GM19397 (cell line): Measurements from ENCODE around the gene FBXL13.
"Not testable (repeated sequence)": the region's sequence is repeated elsewhere in the genome, so short reads cannot be mapped to it uniquely, and the experiment has no call there.

Source experiments
- ATAC-seq: cut with Tn5 transposase; IDR thresholded peaks from one replicate; pipeline ENCODE4 v1.9.1; 2021; ENCODE audit warnings: mild to moderate bottlenecking, moderate library complexity; ENCODE audit not compliant: unreplicated experiment

FBXL13 gene

GRCh38 chr7:103074519-103075336 is at the start of gene FBXL13, which contains the start of gene ARMC10:
TSS of gene FBXL13 (minus strand) at chr7:103074796.
TSS of gene ARMC10 (plus strand) at chr7:103075140. CDS start at chr7:103075273, 133 bp downstream.
- ATAC-seq, result peak; percentile 90

- no peak for ATAC-seq
Measured at GRCh38 chr7:103123529-103123928, 48.9 kb upstream of the FBXL13 start.

GRCh38 chr7:103121641-103122040 is 47.0 kb upstream of the FBXL13 start:
- ATAC-seq, result no peak

GRCh38 chr7:103120362-103120761 is 45.8 kb upstream of the FBXL13 start:
- no peak for ATAC-seq

GRCh38 chr7:103119791-103120291 is 45.2 kb upstream of the FBXL13 start:
- no peak for ATAC-seq

GRCh38 chr7:103117465-103117864 is 42.9 kb upstream of the FBXL13 start:
- no peak for ATAC-seq

- ATAC-seq, result no peak
Measured at GRCh38 chr7:103116991-103117390, 42.4 kb upstream of the FBXL13 start.

GRCh38 chr7:103116511-103116910 is 41.9 kb upstream of the FBXL13 start:
- no peak for ATAC-seq

GRCh38 chr7:103115771-103116170 is 41.2 kb upstream of the FBXL13 start:
- no peak for ATAC-seq

GRCh38 chr7:103114576-103115008 is 40.0 kb upstream of the FBXL13 start:
- no peak for ATAC-seq

GRCh38 chr7:103113164-103113563 is 38.6 kb upstream of the FBXL13 start:
- ATAC-seq, result no peak

- not testable (repeated sequence) for ATAC-seq
Measured at GRCh38 chr7:103106703-103107070, 32.1 kb upstream of the FBXL13 start.

- ATAC-seq, result no peak
Measured at GRCh38 chr7:103106005-103106702, 31.6 kb upstream of the FBXL13 start.

- ATAC-seq, result no peak
Measured at GRCh38 chr7:103101543-103101942, 26.9 kb upstream of the FBXL13 start.

- no peak for ATAC-seq
Measured at GRCh38 chr7:103100348-103100747, 25.8 kb upstream of the FBXL13 start.

- no peak for ATAC-seq
Measured at GRCh38 chr7:103097041-103097440, 22.4 kb upstream of the FBXL13 start.

- not testable (repeated sequence) for ATAC-seq
Measured at GRCh38 chr7:103095558-103095957, 21.0 kb upstream of the FBXL13 start.

- ATAC-seq, result no peak
Measured at GRCh38 chr7:103094102-103094501, 19.5 kb upstream of the FBXL13 start.

GRCh38 chr7:103093429-103093828 is 18.8 kb upstream of the FBXL13 start:
- ATAC-seq, result no peak

- not testable (repeated sequence) for ATAC-seq
Measured at GRCh38 chr7:103092321-103092720, 17.7 kb upstream of the FBXL13 start.

- no peak for ATAC-seq
Measured at GRCh38 chr7:103083210-103083609, 8.6 kb upstream of the FBXL13 start.

- ATAC-seq, result no peak
Measured at GRCh38 chr7:103082497-103082896, 7.9 kb upstream of the FBXL13 start.
